Upper lobe of left lung (tissue), 6 donors: ENCODE results near the gene PLSCR1. TPM values are rescaled to one million over a fixed set of nuclear protein-coding genes. Genes with fewer than 3 reads are reported as not detected.

ENCODE experiments used
- ATAC-seq, 2 donors: fragments of 200-7000 bp; cut with Tn5 transposase; one replicate each; pipeline ENCODE4 v1.9.1; 2022; ENCODE audit warnings: mild to moderate bottlenecking in 2 of 2, moderate library complexity in 2 of 2; ENCODE audit not compliant: low FRiP score in 2 of 2
- DNase-seq, 2 donors: peaks; one replicate each; pipeline ENCODE4 v3.0.0-alpha.2; 2019 to 2020
- H3K27ac ChIP-seq, 4 donors: fragments of 200-600 bp; sonication (generic); one replicate each; pipeline ENCODE4 v1.5.1; 2016 to 2019
- H3K27me3 ChIP-seq, 4 donors: fragments of 200-600 bp; sonication (generic); one replicate each; pipeline ENCODE4 v1.5.1; 2017 to 2019
- H3K36me3 ChIP-seq, 4 donors: fragments of 200-600 bp; sonication (generic); one replicate each; pipeline ENCODE4 v1.5.1; 2016 to 2019
- H3K4me1 ChIP-seq, 4 donors: fragments of 200-600 bp; sonication (generic); one replicate each; pipeline ENCODE4 v1.5.1; 2018 to 2019
- H3K4me3 ChIP-seq, 4 donors: fragments of 200-600 bp; sonication (generic); one replicate each; pipeline ENCODE4 v1.5.1; 2017 to 2019; ENCODE audit warnings: mild to moderate bottlenecking in 2 of 4, moderate library complexity in 1 of 4
- H3K9me3 ChIP-seq, 4 donors: fragments of 200-600 bp; sonication (generic); one replicate each; pipeline ENCODE4 v1.5.1; 2018 to 2019
- CTCF ChIP-seq, 6 experiments: fragments of 450-650 bp in 4 of 6; fragments of 200-600 bp in 2 of 6; sonication (generic) in 2 of 6; IDR thresholded peaks; one replicate each; pipeline ENCODE4 v1.5.1; 2016 to 2019; ENCODE audit warnings: antibody characterized with exemption in 6 of 6
- EP300 ChIP-seq, 4 donors: sonication (generic); formaldehyde crosslinking; IDR thresholded peaks; one replicate each; pipeline ENCODE4 v1.5.1; 2017; ENCODE audit warnings: antibody characterized with exemption in 4 of 4, control low read depth in 2 of 4
- POLR2A ChIP-seq, 4 donors: fragments of 450-650 bp; IDR thresholded peaks; one replicate each; pipeline ENCODE4 v1.5.1; 2016 to 2017; ENCODE audit warnings: antibody characterized with exemption in 4 of 4, mild to moderate bottlenecking in 2 of 4
- POLR2AphosphoS5 ChIP-seq, 2 donors: sonication (generic); formaldehyde crosslinking; IDR thresholded peaks; one replicate each; pipeline ENCODE4 v1.5.1; 2017; ENCODE audit warnings: antibody characterized with exemption in 2 of 2
- WGBS, 2 donors: methylation state at CpG; one replicate each; pipeline ENCODE4 v1.1.5; 2017 to 2018; 5-methylcytosine and 5-hydroxymethylcytosine counted together
- total RNA-seq, 6 donors: library from RNA; depleted of rRNA in 4 of 6; stranded (reverse); fragments of >200 nt in 4 of 6; gene quantifications; one replicate each; pipeline versions ENCODE4 v1.1.0 to v1.2.1, GENCODE V29; 2016 to 2021
- donor health status: DM: no; HTN: no; CAD: no; lungs with moderate emphysema.
- donor health status: DM: no; HTN: yes; CAD: no; lungs with severe emphysema.

PLSCR1 gene
- total RNA-seq, 6 donors from 2014 or later: 77.4 to 173 (median 97.0) TPM

DNA sequence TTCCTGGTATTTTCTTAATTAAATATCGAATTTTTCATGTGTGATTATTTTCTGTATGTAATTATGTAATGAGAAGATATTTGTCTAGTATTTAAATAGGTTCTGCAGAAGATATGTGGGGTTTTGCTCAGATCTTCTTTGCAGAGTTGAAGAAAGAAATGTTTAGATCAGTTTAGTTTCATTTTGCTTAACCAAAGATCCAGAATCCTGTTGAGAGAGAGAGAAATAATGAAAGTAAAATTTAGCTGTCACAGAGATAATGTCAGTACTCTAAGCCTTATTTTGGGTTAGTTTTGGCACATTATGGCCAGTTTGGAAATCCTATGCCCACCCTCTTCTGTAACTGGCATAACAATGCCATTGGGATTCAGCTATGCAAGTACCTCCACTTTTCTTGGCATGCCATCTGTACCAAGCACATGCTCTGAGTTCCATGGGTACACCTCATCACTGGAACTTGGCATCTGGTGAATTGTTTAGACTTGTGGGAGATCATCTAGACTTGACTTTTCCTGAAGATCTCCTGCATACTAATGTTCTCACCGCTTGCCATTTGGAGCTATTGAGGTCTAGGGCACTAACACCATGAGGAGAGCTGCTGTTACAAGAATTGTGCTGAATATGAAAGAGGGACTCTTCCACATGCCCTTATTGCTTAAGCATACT, 30.9 kb downstream of the PLSCR1 start:
- Histone ChIP-seq H3K4me1 (peaks cover 0 to 13% (median 10%) of the 10 kb centered on the region in 4 donors), H3K4me3 (no peak overlapping the region), H3K36me3 (peaks cover 0 to 59% (median 7%) of the 10 kb centered on the region in 4 donors), H3K27ac (no peak overlapping the region), H3K9me3 (no peaks in the 10 kb centered on the region), H3K27me3 (no peaks in the 10 kb centered on the region)
- WGBS, 2 donors: 82 to 91% methylated on average over 2 of the region's 2 CpGs
- ATAC-seq (no peak), DNase-seq (no peak)
- TF ChIP-seq POLR2AphosphoS5 (IDR thresholded peaks at IDR 0.05) (no peak), EP300 (IDR thresholded peaks at IDR 0.05) (no peak), POLR2A (IDR thresholded peaks at IDR 0.05) (no peak), CTCF (IDR thresholded peaks at IDR 0.05) (no peak)

DNA sequence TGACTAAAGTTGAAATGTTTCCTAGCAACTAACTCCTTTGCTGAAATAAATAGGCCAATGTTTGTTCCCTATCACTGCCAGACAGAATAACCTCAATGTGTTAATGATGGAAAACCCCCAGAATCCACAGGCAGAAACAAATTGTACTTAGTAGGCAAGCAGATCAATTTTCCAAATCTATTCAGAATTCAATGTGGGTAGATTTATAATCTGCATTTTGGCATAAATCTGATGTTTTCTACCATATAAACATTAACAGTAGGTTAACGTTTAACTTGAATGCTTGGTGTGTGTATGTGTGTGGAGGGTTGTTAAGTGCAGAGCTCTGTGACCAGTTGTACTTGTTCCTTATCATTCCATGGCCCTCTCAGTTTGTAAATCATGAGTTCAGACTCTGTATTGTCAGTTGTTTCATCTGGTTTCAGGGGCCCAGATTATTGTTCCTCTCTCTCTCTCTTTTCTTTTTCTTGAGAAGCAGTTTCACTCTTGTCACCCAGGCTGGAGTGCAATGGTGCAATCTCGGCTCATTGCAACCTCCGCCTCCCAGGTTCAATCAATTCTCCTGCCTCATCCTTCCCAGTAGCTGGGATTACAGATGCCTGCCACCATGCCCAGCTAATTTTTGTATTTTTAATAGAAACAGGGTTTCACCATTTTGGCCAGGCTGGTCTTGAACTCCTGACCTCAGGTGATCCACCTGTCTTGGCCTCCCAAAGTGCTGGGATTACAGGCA, 32.8 kb downstream of the PLSCR1 start:
- Histone ChIP-seq H3K27ac (peak overlapping the region in 1 of 4 donors; percentile 23), H3K9me3 (no peaks in the 10 kb centered on the region), H3K4me1 (peaks cover 9 to 16% (median 14%) of the 10 kb centered on the region in 4 donors), H3K4me3 (no peak overlapping the region), H3K36me3 (peaks cover 0 to 44% (median 7%) of the 10 kb centered on the region in 4 donors), H3K27me3 (no peaks in the 10 kb centered on the region)
- 68 to 70% methylated on average over 3 of the region's 3 CpGs for WGBS, 2 donors
- DNase-seq (no peak), ATAC-seq (no peak)
- TF ChIP-seq CTCF (IDR thresholded peaks at IDR 0.05) (no peak), POLR2A (IDR thresholded peaks at IDR 0.05) (no peak)

GRCh38 chr3:146507331-146508120, 36.9 kb downstream of the PLSCR1 start:
- Histone ChIP-seq H3K9me3 (no peaks in the 10 kb centered on the region), H3K4me3 (no peak overlapping the region), H3K27ac (peak overlapping the region in 3 of 4 donors; percentile 1 to 56 (median 56)), H3K4me1 (peaks cover 22 to 36% (median 29%) of the 10 kb centered on the region in 4 donors), H3K36me3 (peaks cover 0 to 4% (median 0%) of the 10 kb centered on the region in 4 donors), H3K27me3 (no peaks in the 10 kb centered on the region)
- no peak for TF ChIP-seq POLR2AphosphoS5 (IDR thresholded peaks at IDR 0.05)
- TF ChIP-seq POLR2A (IDR thresholded peaks at IDR 0.05): no peak
- TF ChIP-seq EP300 (IDR thresholded peaks at IDR 0.05): no peak
- no peak for TF ChIP-seq CTCF (IDR thresholded peaks at IDR 0.05)
- ATAC-seq: no peak
- 79 to 94% methylated on average over 1 of the region's 1 CpG for WGBS, 2 donors
- no peak for DNase-seq

DNA sequence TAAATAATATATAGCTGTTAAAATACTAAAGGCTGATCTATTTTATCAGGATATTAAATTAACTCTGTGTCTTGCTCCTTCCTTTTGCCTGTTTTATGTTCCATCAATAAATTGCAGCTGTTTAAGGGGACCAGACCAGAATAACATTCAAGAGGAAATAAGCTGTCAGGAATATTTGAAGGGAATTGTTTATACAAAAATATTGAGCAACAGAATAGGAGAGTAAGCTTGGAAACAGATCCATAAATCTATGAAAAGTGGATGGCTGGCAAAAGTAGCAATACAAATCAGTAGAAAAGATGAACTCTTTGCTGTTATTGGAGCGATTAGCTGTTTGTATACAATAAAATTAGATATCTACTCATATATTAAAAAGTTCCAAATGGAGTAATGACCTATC, 38.9 kb downstream of the PLSCR1 start:
- 88% methylated on average over 1 of the region's 1 CpG for WGBS, 2 donors
- no peaks in the 10 kb centered on the region for H3K27me3 ChIP-seq
- peaks cover 20 to 33% (median 25%) of the 10 kb centered on the region in 4 donors for H3K4me1 ChIP-seq
- no peaks in the 10 kb centered on the region for H3K9me3 ChIP-seq
- no peak overlapping the region for H3K4me3 ChIP-seq
- TF ChIP-seq POLR2AphosphoS5 (IDR thresholded peaks at IDR 0.05) (no peak), POLR2A (IDR thresholded peaks at IDR 0.05) (no peak), EP300 (IDR thresholded peaks at IDR 0.05) (no peak), CTCF (IDR thresholded peaks at IDR 0.05) (no peak)
- no peaks in the 10 kb centered on the region for H3K36me3 ChIP-seq
- ATAC-seq: no peak
- no peak for DNase-seq
- H3K27ac ChIP-seq: no peak overlapping the region
